ENCODE data around the gene ZNF19. TPM values are rescaled to one million over a fixed set of nuclear protein-coding genes. Genes with fewer than 3 reads are reported as not detected.

Gene ZNF19
- total RNA-seq, 1 experiment from 2014 or later, result 5.4 TPM

DNA sequence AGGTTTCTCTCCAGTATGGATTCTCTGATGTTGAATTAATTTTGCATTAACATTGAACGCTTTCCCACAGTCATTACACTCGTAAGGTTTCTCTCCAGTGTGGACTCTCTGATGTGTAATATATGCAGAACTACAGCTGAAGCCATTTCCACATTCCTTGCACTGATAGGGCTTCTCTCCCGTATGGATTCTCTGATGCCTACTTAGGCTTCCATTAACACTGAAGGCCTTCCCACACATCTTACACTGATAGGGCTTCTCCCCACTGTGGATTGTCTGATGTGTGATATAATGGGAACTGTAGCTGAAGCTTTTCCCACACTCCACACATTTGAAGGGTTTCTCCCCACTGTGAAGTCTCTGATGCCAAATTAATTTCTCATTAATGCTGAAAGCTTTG, 40.1 kb downstream of the ZNF19 start:
- H3K79me2 ChIP-seq (ENCODE audit: insufficient read depth, low read length), result no peaks in the 10 kb centered on the region
- CTCF ChIA-PET, result no interaction called here
- no peak overlapping the region for H3K27ac ChIP-seq (ENCODE audit: low read depth, low read length)
- peaks cover 22 to 24% of the 10 kb centered on the region in 2 experiments; a peak in 3 of 4 replicates for H3K9me3 ChIP-seq (ENCODE audit: control insufficient read depth in 1 of 2, insufficient read depth in 1 of 2, low read depth in 1 of 2, low read length in 2 of 2)
- no peak overlapping the region for H3K4me3 ChIP-seq (replicated peaks in 1 of 2; ENCODE audit: low read depth in 1 of 2, low read length in 2 of 2)
- TSS peak; percentile 17 for BruUV-seq (replicated peaks)
- no peaks in the 10 kb centered on the region for H4K20me1 ChIP-seq (ENCODE audit: insufficient read depth)
- ATAC-seq, result no peak
- intact Hi-C loops (cut with micrococcal nuclease), result no loop called here
- no peaks in the 10 kb centered on the region for H3K27me3 ChIP-seq (ENCODE audit: insufficient read depth, low read length)
- peaks cover 2 to 50% of the 10 kb centered on the region in 2 experiments; a peak in 2 of 4 replicates for H3K36me3 ChIP-seq (ENCODE audit: control insufficient read depth in 1 of 2, insufficient read depth in 2 of 2, low read length in 2 of 2)
- TF ChIP-seq, protein P1, sequence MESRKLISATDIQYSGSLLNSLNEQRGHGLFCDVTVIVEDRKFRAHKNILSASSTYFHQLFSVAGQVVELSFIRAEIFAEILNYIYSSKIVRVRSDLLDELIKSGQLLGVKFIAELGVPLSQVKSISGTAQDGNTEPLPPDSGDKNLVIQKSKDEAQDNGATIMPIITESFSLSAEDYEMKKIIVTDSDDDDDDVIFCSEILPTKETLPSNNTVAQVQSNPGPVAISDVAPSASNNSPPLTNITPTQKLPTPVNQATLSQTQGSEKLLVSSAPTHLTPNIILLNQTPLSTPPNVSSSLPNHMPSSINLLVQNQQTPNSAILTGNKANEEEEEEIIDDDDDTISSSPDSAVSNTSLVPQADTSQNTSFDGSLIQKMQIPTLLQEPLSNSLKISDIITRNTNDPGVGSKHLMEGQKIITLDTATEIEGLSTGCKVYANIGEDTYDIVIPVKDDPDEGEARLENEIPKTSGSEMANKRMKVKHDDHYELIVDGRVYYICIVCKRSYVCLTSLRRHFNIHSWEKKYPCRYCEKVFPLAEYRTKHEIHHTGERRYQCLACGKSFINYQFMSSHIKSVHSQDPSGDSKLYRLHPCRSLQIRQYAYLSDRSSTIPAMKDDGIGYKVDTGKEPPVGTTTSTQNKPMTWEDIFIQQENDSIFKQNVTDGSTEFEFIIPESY (IDR thresholded peaks at IDR 0.05; ENCODE audit: extremely low read depth, insufficient replicate concordance, low read length), result no peak
- 0 out of 2 replicates have a peak, but pooled peaks have one; percentile 59 for TF ChIP-seq CBX3 (IDR thresholded peaks at IDR 0.05; ENCODE audit: low read depth)
- no peaks in the 10 kb centered on the region for H3K9me2 ChIP-seq (ENCODE audit: insufficient read depth)
- no peak overlapping the region for H3K4me2 ChIP-seq (ENCODE audit: low read length)
- H3K9ac ChIP-seq (ENCODE audit: low read length), result no peak overlapping the region
- H3K4me1 ChIP-seq (ENCODE audit: control insufficient read depth in 1 of 2, insufficient read depth in 2 of 2, low read length in 2 of 2), result no peaks in the 10 kb centered on the region
- POLR2A ChIA-PET, result no interaction called here
- DNase-seq (ENCODE audit: low read depth, low spot score), result no peak
- no peak overlapping the region for H2AFZ ChIP-seq (ENCODE audit: low read depth, low read length, poor library complexity, severe bottlenecking)
- RAD21 ChIA-PET (ENCODE audit: low non-redundant PET in 1 of 2, low total read pairs in 2 of 2, uncharacterized antibody in 2 of 2, unreplicated experiment in 2 of 2), result no interaction called here

- H3K4me3 ChIP-seq (replicated peaks in 1 of 2; ENCODE audit: low read depth in 1 of 2, low read length in 2 of 2), result no peak overlapping the region
- no peak overlapping the region for H3K9ac ChIP-seq (ENCODE audit: low read length)
- TF ChIP-seq, protein P1 (IDR thresholded peaks at IDR 0.05; ENCODE audit: extremely low read depth, insufficient replicate concordance, low read length), result no peak
- peak; percentile 51 for TF ChIP-seq ZNF274 (IDR thresholded peaks at IDR 0.05; ENCODE audit: low read depth, low read length)
- no peak for ATAC-seq
- H3K79me2 ChIP-seq (ENCODE audit: insufficient read depth, low read length), result no peaks in the 10 kb centered on the region
- intact Hi-C loops (cut with micrococcal nuclease), result no loop called here
- RAD21 ChIA-PET (ENCODE audit: low non-redundant PET in 1 of 2, low total read pairs in 2 of 2, uncharacterized antibody in 2 of 2, unreplicated experiment in 2 of 2), result no interaction called here
- H4K20me1 ChIP-seq (ENCODE audit: insufficient read depth), result no peaks in the 10 kb centered on the region
- no peak overlapping the region for H2AFZ ChIP-seq (ENCODE audit: low read depth, low read length, poor library complexity, severe bottlenecking)
- CTCF ChIA-PET, result no interaction called here
- H3K9me3 ChIP-seq (ENCODE audit: control insufficient read depth in 1 of 2, insufficient read depth in 1 of 2, low read depth in 1 of 2, low read length in 2 of 2), result peaks cover 22 to 24% of the 10 kb centered on the region in 2 experiments; a peak in 3 of 4 replicates
- no peaks in the 10 kb centered on the region for H3K9me2 ChIP-seq (ENCODE audit: insufficient read depth)
- no peaks in the 10 kb centered on the region for H3K4me1 ChIP-seq (ENCODE audit: control insufficient read depth in 1 of 2, insufficient read depth in 2 of 2, low read length in 2 of 2)
- peaks cover 2 to 50% of the 10 kb centered on the region in 2 experiments; a peak in 2 of 4 replicates for H3K36me3 ChIP-seq (ENCODE audit: control insufficient read depth in 1 of 2, insufficient read depth in 2 of 2, low read length in 2 of 2)
- H3K27ac ChIP-seq (ENCODE audit: low read depth, low read length), result no peak overlapping the region
- POLR2A ChIA-PET, result no interaction called here
- H3K4me2 ChIP-seq (ENCODE audit: low read length), result no peak overlapping the region
- H3K27me3 ChIP-seq (ENCODE audit: insufficient read depth, low read length), result no peaks in the 10 kb centered on the region
- no TSS peak for BruUV-seq (replicated peaks)
- DNase-seq (ENCODE audit: low read depth, low spot score), result no peak
Observed at GRCh38 chr16:71448274-71448866, 40.8 kb downstream of the ZNF19 start.
